DND-41 (cell line): Measurements from ENCODE around the gene HNRNPA1L2.
"Not testable (repeated sequence)": the region's sequence is repeated elsewhere in the genome, so short reads cannot be mapped to it uniquely, and the experiment has no call there.

Experiments used
- CTCF ChIP-seq: IDR thresholded peaks from 2 replicates; pipeline ENCODE4 v1.5.1; 2012; ENCODE audit warnings: borderline replicate concordance, low read length, moderate library complexity, mild to moderate bottlenecking; ENCODE audit not compliant: poor library complexity, severe bottlenecking; ENCODE audit errors: extremely low read depth
- EZH2 ChIP-seq: IDR thresholded peaks from 3 replicates; pipeline ENCODE4 v1.6.1; 2012; ENCODE audit warnings: borderline replicate concordance, low read depth, mild to moderate bottlenecking, moderate library complexity, low read length, inconsistent platforms; ENCODE audit not compliant: severe bottlenecking

- not testable (repeated sequence) for TF ChIP-seq EZH2, CTCF
Measured at GRCh38 chr13:52608184-52608583, 34.0 kb upstream of the HNRNPA1L2 start.
